ENCODE measurements around the gene TMEM117.

Gene TMEM117

GRCh38 chr12:44217146-44217883 is 381.4 kb downstream of the TMEM117 start:
- no peak for TF ChIP-seq CTCF (conservative IDR thresholded peaks at IDR 0.05; ENCODE audit: low read depth, low read length)
- H3K4me3 ChIP-seq (ENCODE audit: low read length) = no peak overlapping the region
- DNase-seq (ENCODE audit: low read depth) = no peak

GRCh38 chr12:44223736-44224135 is 387.9 kb downstream of the TMEM117 start:
- no peak for DNase-seq (ENCODE audit: low read depth)
- TF ChIP-seq CTCF (conservative IDR thresholded peaks at IDR 0.05; ENCODE audit: low read depth, low read length) = no peak
- H3K4me3 ChIP-seq (ENCODE audit: low read length) = no peak overlapping the region

GRCh38 chr12:44224399-44225148 is 388.7 kb downstream of the TMEM117 start:
- no peak for DNase-seq (ENCODE audit: low read depth)
- no peak for TF ChIP-seq CTCF (conservative IDR thresholded peaks at IDR 0.05; ENCODE audit: low read depth, low read length)
- H3K4me3 ChIP-seq (ENCODE audit: low read length) = no peak overlapping the region

GRCh38 chr12:44225149-44225510 is 389.2 kb downstream of the TMEM117 start:
- no peak for DNase-seq (ENCODE audit: low read depth)
- TF ChIP-seq CTCF (conservative IDR thresholded peaks at IDR 0.05; ENCODE audit: low read depth, low read length) = no peak
- no peak overlapping the region for H3K4me3 ChIP-seq (ENCODE audit: low read length)

GRCh38 chr12:44227616-44228015 is 391.7 kb downstream of the TMEM117 start:
- TF ChIP-seq CTCF (conservative IDR thresholded peaks at IDR 0.05; ENCODE audit: low read depth, low read length) = no peak
- H3K4me3 ChIP-seq (ENCODE audit: low read length) = no peak overlapping the region
- DNase-seq (ENCODE audit: low read depth) = no peak

GRCh38 chr12:44229846-44230245 is 394.0 kb downstream of the TMEM117 start:
- no peak for TF ChIP-seq CTCF (conservative IDR thresholded peaks at IDR 0.05; ENCODE audit: low read depth, low read length)
- H3K4me3 ChIP-seq (ENCODE audit: low read length) = no peak overlapping the region
- DNase-seq (ENCODE audit: low read depth) = no peak

- DNase-seq (ENCODE audit: low read depth) = no peak
- H3K4me3 ChIP-seq (ENCODE audit: low read length) = no peak overlapping the region
- no peak for TF ChIP-seq CTCF (conservative IDR thresholded peaks at IDR 0.05; ENCODE audit: low read depth, low read length)
These were observed 399.8 kb downstream of the TMEM117 start for GRCh38 chr12:44235674-44236073.
